Left colon (tissue), 2 donors: ENCODE data around the gene ROPN1L. TPM values are rescaled to one million over a fixed set of nuclear protein-coding genes. Genes with fewer than 3 reads are reported as not detected.

ENCODE experiments used
- ATAC-seq: fragments of 200-7000 bp; cut with Tn5 transposase; one replicate; pipeline ENCODE4 v1.9.1; 2020; ENCODE audit warnings: mild to moderate bottlenecking, moderate library complexity
- DNase-seq, 2 donors: peaks; one replicate each; pipeline ENCODE4 v3.0.0-alpha.2; 2020
- intact Hi-C, 2 donors: fragments of 100-400 bp; cut with DNase I in 1 of 2; cut with micrococcal nuclease in 1 of 2; formaldehyde crosslinking; loops; one replicate each; pipeline versions ENCODE4 v1.11.2 to v1.14.0; 2022; cut with DNase I, micrococcal nuclease
- total RNA-seq, 2 donors: library from RNA; stranded (reverse); fragmentation: NEBNext Ultra II Directional; extraction: Animal tissue kit (Norgen Biotek cat#: 25700); gene quantifications; one replicate each; pipeline ENCODE4 v1.2.1, GENCODE V29; 2021
- donor health status: DM: no; HTN: no; CAD: no.
- donor health status: DM: yes; HTN: yes; CAD: no.

ROPN1L gene
- total RNA-seq, 2 donors from 2014 or later, result not detected

GRCh38 chr5:10469253-10470050, 27.8 kb downstream of the ROPN1L start:
- ATAC-seq (no peak), DNase-seq (no peak)
- intact Hi-C loops, result no loop called here

GRCh38 chr5:10470669-10471068, 29.0 kb downstream of the ROPN1L start:
- ATAC-seq, result peak; percentile 46
- DNase-seq, result no peak
- intact Hi-C loops, result no loop called here

- no peak for ATAC-seq
- intact Hi-C loops, result no loop called here
- DNase-seq, result no peak
These were observed 30.0 kb downstream of the ROPN1L start for GRCh38 chr5:10471677-10472076.

- intact Hi-C loops, result no loop called here
- ATAC-seq (no peak), DNase-seq (no peak)
These were observed 32.9 kb downstream of the ROPN1L start for GRCh38 chr5:10474521-10475075.

- DNase-seq (no peak), ATAC-seq (peak; percentile 25)
- intact Hi-C loops, result no loop called here
These were observed 34.4 kb downstream of the ROPN1L start for GRCh38 chr5:10475931-10476676.

GRCh38 chr5:10476878-10477277, 35.2 kb downstream of the ROPN1L start:
- intact Hi-C loops, result no loop called here
- ATAC-seq, result no peak
- DNase-seq, result no peak

GRCh38 chr5:10477943-10478342, 36.3 kb downstream of the ROPN1L start:
- ATAC-seq (no peak), DNase-seq (no peak)
- intact Hi-C loops, result no loop called here

GRCh38 chr5:10478436-10478835, 36.8 kb downstream of the ROPN1L start:
- no peak for DNase-seq
- no peak for ATAC-seq
- intact Hi-C loops, result no loop called here

- intact Hi-C loops, result no loop called here
- ATAC-seq, result peak; percentile 88
- DNase-seq, result peak; percentile 85 to 88
These were observed 37.6 kb downstream of the ROPN1L start for GRCh38 chr5:10479154-10479721.

- intact Hi-C loops, result no loop called here
- DNase-seq (no peak), ATAC-seq (no peak)
These were observed 38.7 kb downstream of the ROPN1L start for GRCh38 chr5:10480237-10480985.

GRCh38 chr5:10481241-10481935, 39.7 kb downstream of the ROPN1L start:
- ATAC-seq (peak; percentile 76), DNase-seq (peak; percentile 34 to 46)
- intact Hi-C loops, result no loop called here

- no peak for ATAC-seq
- intact Hi-C loops, result no loop called here
These were observed 41.3 kb downstream of the ROPN1L start for GRCh38 chr5:10482791-10483530.

GRCh38 chr5:10484774-10485141, 43.1 kb downstream of the ROPN1L start:
- no peak for DNase-seq

More at GRCh38 chr5:10482791-10483530, 41.3 kb downstream of the ROPN1L start:
- DNase-seq, result no peak

GRCh38 chr5:10485142-10485795, 43.6 kb downstream of the ROPN1L start:
- no peak for ATAC-seq
- intact Hi-C loops, result no loop called here
- DNase-seq, result no peak

More at GRCh38 chr5:10484774-10485141, 43.1 kb downstream of the ROPN1L start:
- ATAC-seq, result no peak
- intact Hi-C loops, result no loop called here

- ATAC-seq (no peak), DNase-seq (no peak)
- intact Hi-C loops, result no loop called here
These were observed 44.2 kb downstream of the ROPN1L start for GRCh38 chr5:10485897-10486296.

- DNase-seq (no peak), ATAC-seq (no peak)
- intact Hi-C loops, result no loop called here
These were observed 45.0 kb downstream of the ROPN1L start for GRCh38 chr5:10486511-10487344.
